RWPE2 (cell line): ENCODE results near the gene SEMA4D.

Experiments used
- ATAC-seq: fragments of 200-7000 bp; cut with Tn5 transposase; 3 replicates; pipeline ENCODE4 v1.9.1; 2021; ENCODE audit warnings: low read depth
- DNase-seq: peaks from one replicate; pipeline ENCODE4 v3.0.0-alpha.2; 2020; ENCODE audit warnings: low spot score
- H3K27ac ChIP-seq: fragments of 450-650 bp; 2 replicates; pipeline ENCODE4 v1.5.1; 2017; ENCODE audit warnings: mild to moderate bottlenecking; ENCODE audit not compliant: poor library complexity, severe bottlenecking
- H3K27me3 ChIP-seq: fragments of 250-450 bp; sonication (Bioruptor Pico); 2 replicates; pipeline ENCODE4 v1.5.1; 2021; ENCODE audit warnings: mild to moderate bottlenecking, moderate library complexity; ENCODE audit not compliant: insufficient read depth, poor library complexity, severe bottlenecking
- H3K36me3 ChIP-seq: fragments of 250-450 bp; sonication (Bioruptor Pico); 2 replicates; pipeline ENCODE4 v1.5.1; 2020; ENCODE audit warnings: low read depth, mild to moderate bottlenecking, moderate library complexity
- H3K4me1 ChIP-seq: fragments of 250-450 bp; sonication (Bioruptor Pico); 2 replicates; pipeline ENCODE4 v1.5.1; 2021; ENCODE audit warnings: mild to moderate bottlenecking, moderate library complexity; ENCODE audit not compliant: insufficient read depth, poor library complexity, severe bottlenecking
- H3K4me3 ChIP-seq: fragments of 250-450 bp; sonication (Bioruptor Pico); 2 replicates; pipeline ENCODE4 v1.5.1; 2021; ENCODE audit warnings: mild to moderate bottlenecking, moderate library complexity; ENCODE audit not compliant: severe bottlenecking
- H3K9me3 ChIP-seq: fragments of 250-450 bp; sonication (Bioruptor Pico); 2 replicates; pipeline ENCODE4 v1.5.1; 2021; ENCODE audit warnings: mild to moderate bottlenecking, moderate library complexity; ENCODE audit not compliant: severe bottlenecking
- TF ChIP-seq, protein P1 (sequence below): fragments of 450-650 bp; IDR thresholded peaks from one replicate; pipeline ENCODE4 v1.5.1; 2017; ENCODE audit warnings: mild to moderate bottlenecking, moderate library complexity; ENCODE audit not compliant: poor library complexity, severe bottlenecking

Gene SEMA4D

DNA sequence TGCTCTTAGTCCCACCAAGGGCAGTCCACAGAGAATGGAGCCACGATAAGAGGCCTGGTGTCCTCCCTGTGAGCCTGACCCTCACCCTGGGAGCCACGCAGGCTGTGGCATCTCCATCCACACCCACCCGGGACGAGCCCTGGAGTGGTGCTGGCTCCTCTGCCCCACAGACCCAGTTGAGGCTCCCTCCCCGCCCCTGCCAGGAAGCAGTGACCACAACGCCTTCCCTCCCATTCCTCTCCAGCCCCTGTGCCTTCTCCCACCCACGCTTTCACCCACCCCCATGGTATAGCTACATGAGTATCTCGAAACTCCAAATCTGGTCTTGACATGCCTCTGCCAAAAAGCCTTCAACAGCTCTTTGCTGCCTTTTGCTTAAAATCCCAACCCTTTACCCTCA is 57.9 kb downstream of the SEMA4D start:
- TF ChIP-seq, protein P1, sequence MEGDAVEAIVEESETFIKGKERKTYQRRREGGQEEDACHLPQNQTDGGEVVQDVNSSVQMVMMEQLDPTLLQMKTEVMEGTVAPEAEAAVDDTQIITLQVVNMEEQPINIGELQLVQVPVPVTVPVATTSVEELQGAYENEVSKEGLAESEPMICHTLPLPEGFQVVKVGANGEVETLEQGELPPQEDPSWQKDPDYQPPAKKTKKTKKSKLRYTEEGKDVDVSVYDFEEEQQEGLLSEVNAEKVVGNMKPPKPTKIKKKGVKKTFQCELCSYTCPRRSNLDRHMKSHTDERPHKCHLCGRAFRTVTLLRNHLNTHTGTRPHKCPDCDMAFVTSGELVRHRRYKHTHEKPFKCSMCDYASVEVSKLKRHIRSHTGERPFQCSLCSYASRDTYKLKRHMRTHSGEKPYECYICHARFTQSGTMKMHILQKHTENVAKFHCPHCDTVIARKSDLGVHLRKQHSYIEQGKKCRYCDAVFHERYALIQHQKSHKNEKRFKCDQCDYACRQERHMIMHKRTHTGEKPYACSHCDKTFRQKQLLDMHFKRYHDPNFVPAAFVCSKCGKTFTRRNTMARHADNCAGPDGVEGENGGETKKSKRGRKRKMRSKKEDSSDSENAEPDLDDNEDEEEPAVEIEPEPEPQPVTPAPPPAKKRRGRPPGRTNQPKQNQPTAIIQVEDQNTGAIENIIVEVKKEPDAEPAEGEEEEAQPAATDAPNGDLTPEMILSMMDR, result no peak
- no peaks in the 10 kb centered on the region for H3K27me3 ChIP-seq
- H3K9me3 ChIP-seq, result no peaks in the 10 kb centered on the region
- ATAC-seq, result no peak
- H3K27ac ChIP-seq, result no peak overlapping the region
- no peak for DNase-seq
- no peak overlapping the region for H3K4me3 ChIP-seq
- H3K4me1 ChIP-seq, result peaks cover 8% of the 10 kb centered on the region
- H3K36me3 ChIP-seq, result no peaks in the 10 kb centered on the region

DNA sequence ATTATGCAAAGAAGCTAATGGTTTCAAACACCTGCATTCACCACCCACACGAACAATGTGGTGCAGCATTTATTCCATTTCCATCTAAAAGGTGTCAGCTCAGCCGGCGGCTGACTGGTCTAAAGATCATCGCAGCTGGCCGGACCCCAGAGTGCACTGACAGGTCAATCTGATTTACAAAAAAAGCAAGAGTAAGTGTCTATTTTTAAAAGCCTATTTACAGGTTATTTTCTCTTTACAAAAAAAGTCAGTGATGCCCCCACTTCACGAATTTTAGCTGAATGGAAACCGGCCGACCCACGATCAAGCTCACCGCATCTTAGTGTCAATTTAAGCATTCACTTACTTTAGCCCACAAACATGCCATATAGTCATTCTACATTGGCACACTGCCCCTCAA is 58.3 kb downstream of the SEMA4D start:
- ATAC-seq (no peak), DNase-seq (no peak)
- no peak overlapping the region for H3K4me3 ChIP-seq
- H3K4me1 ChIP-seq, result peaks cover 8% of the 10 kb centered on the region
- H3K36me3 ChIP-seq, result no peaks in the 10 kb centered on the region
- H3K27ac ChIP-seq, result no peak overlapping the region
- no peaks in the 10 kb centered on the region for H3K9me3 ChIP-seq
- TF ChIP-seq, protein P1, result no peak
- H3K27me3 ChIP-seq, result no peaks in the 10 kb centered on the region

DNA sequence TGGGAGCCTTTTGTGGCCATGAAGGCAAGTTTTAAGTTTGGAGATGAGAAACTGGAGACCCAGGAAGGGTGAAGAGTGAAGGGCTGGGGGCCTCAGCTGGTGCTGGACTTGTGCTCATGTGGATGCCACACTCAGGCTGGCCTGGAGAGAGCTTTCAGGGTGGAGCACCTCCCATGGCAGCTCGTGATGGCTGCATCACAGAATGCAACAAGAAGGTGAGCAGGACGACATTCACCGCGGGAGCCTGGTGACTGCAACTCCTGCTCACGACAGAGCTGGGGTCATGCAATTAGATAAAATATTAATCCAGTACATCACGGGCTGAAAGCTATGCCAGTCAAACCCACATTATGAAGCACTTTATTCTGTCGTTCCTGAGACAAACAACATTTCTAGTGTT is 59.7 kb downstream of the SEMA4D start:
- Histone ChIP-seq H3K27ac (no peak overlapping the region), H3K4me3 (no peak overlapping the region), H3K27me3 (no peaks in the 10 kb centered on the region), H3K36me3 (no peaks in the 10 kb centered on the region), H3K9me3 (no peaks in the 10 kb centered on the region), H3K4me1 (peaks cover 8% of the 10 kb centered on the region)
- ATAC-seq (no peak), DNase-seq (no peak)
- TF ChIP-seq, protein P1, result no peak

DNA sequence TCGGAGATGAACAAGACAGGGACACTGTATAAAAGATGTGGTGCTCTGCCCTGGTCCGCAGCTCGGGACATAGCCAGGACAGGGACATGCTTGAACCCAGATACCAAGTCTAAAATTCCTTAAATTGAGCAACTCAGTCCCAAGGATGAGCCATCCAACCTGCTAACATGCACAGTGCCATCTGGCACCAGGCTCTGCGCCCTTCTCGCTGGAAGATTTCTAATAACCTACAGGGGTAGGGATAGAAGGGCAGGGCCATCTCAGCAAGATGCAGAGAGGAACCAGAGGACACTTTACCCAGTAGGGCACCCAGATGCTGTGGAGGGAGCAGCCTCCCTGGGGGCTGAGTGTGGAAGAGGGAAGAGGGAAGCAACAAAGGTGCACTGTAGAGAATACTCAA is 60.1 kb downstream of the SEMA4D start:
- H3K36me3 ChIP-seq, result no peaks in the 10 kb centered on the region
- H3K4me3 ChIP-seq, result no peak overlapping the region
- H3K4me1 ChIP-seq, result peaks cover 8% of the 10 kb centered on the region
- H3K9me3 ChIP-seq, result no peaks in the 10 kb centered on the region
- no peak overlapping the region for H3K27ac ChIP-seq
- no peaks in the 10 kb centered on the region for H3K27me3 ChIP-seq
- ATAC-seq (no peak), DNase-seq (no peak)
- TF ChIP-seq, protein P1, result no peak

DNA sequence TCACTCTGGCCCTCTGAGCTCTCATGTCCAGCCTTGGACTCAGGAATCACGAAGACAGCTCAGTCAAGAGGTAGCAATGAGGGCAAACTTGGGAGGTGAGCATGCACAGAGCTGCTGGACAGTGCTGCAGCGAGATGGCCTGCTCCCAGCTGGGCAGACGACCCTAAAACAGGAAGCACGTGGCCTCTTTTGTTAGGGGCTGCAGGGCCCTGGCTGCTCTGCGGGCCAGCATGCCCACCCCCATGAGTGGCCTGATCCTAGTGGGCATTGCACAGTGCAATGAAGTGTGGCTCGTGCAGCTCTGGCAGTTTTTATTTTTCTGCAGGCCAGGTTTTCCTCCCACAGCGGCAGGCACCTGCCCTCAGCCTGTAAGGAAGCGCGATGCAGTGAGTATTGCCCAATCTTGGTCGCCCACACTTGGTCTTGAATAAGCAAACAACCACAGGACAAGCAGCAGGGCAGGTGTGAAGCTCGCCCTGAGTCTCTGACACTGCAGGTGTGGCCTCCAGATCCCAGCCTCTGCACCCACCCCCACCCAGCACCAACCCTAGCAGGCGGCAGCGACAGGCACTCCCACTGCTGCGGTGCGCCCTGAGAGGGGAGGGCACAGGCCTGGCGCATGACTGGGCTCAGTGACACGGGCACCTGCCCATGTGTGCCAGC is 60.8 kb downstream of the SEMA4D start:
- no peaks in the 10 kb centered on the region for H3K27me3 ChIP-seq
- H3K27ac ChIP-seq, result no peak overlapping the region
- TF ChIP-seq, protein P1, result no peak
- no peak overlapping the region for H3K4me3 ChIP-seq
- ATAC-seq (no peak), DNase-seq (no peak)
- no peaks in the 10 kb centered on the region for H3K9me3 ChIP-seq
- H3K4me1 ChIP-seq, result peaks cover 8% of the 10 kb centered on the region
- H3K36me3 ChIP-seq, result no peaks in the 10 kb centered on the region
